Measurements from ENCODE around the gene BPIFB6. TPM values are rescaled to one million over a fixed set of nuclear protein-coding genes. Genes with fewer than 3 reads are reported as not detected.

Gene BPIFB6
- total RNA-seq, 2 experiments from 2014 or later, result not detected

DNA sequence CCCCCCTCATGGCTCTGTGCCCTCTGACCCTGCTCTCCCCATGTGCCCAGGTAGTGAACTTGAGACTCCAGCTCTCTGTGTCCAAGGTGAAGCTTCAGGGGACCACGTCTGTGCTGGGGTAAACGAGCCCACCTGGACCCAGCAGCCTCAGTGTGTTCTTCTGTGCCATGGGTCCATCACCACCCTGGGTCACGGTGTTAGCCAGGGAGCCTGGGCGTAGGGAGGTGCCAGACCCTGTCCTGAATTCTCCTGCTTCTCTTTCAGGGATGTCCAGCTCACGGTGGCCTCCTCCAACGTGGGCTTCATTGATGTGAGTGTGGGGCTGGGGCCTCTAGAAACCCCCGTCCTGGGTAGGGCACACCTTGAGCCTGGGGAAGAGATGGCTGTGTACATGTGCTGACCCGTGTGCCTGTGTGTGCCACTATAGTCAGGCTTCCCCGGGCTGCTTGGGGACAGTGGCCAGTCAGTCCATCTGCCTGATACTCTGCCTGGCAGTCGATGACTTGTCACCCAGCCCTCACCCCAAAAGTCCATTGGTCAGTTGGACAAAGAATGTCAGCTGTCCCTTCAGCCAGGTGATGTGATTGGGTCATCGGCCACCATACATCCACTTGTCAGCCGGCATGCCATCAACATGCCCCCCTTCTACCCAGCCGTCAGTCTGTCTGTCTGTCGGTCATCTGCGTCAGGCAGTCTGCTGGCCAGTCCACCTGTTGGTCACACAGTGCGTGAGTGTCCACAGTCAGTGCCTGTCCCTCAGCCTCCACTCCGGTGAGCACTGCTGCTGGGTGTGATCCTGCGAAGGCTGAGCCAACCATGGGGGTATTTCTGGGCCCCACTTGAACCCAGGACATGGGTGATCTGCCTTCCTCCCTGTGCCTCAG, 10.9 kb upstream of the BPIFB6 start:
- Mint-ChIP-seq H3K4me3 (no peak overlapping the region), H3K4me1 (ENCODE audit: low read depth) (no peaks in the 10 kb centered on the region), H3K36me3 (ENCODE audit: low read depth) (no peaks in the 10 kb centered on the region), H3K27ac (no peak overlapping the region), H3K27me3 (ENCODE audit: low read depth) (no peaks in the 10 kb centered on the region), H3K9me3 (ENCODE audit: insufficient read depth) (no peaks in the 10 kb centered on the region)
- ChIA-PET CTCF (interaction anchor here (1.8 kb wide), 1 partner anchor 75 kb away, joined by 5 read pairs; no protein-coding TSS in a partner anchor), POLR2A (no interaction called here)
- no peak for ATAC-seq
- DNase-seq, result no peak

GRCh38 chr20:33021879-33022278, 9.6 kb upstream of the BPIFB6 start:
- no peak for ATAC-seq
- POLR2A ChIA-PET, result no interaction called here

GRCh38 chr20:33022289-33022688, 9.2 kb upstream of the BPIFB6 start:
- no peaks in the 10 kb centered on the region for H3K4me1 Mint-ChIP-seq (ENCODE audit: low read depth)
- no peaks in the 10 kb centered on the region for H3K9me3 Mint-ChIP-seq (ENCODE audit: insufficient read depth)
- H3K27me3 Mint-ChIP-seq (ENCODE audit: low read depth), result no peaks in the 10 kb centered on the region
- no peaks in the 10 kb centered on the region for H3K36me3 Mint-ChIP-seq (ENCODE audit: low read depth)
- CTCF ChIA-PET, result no interaction called here
- POLR2A ChIA-PET, result no interaction called here
- H3K27ac Mint-ChIP-seq, result no peak overlapping the region
- no peak overlapping the region for H3K4me3 Mint-ChIP-seq
- DNase-seq, result no peak
- ATAC-seq, result no peak

More at GRCh38 chr20:33021879-33022278, 9.6 kb upstream of the BPIFB6 start:
- Mint-ChIP-seq H3K9me3 (ENCODE audit: insufficient read depth) (no peaks in the 10 kb centered on the region), H3K27ac (no peak overlapping the region), H3K27me3 (ENCODE audit: low read depth) (no peaks in the 10 kb centered on the region), H3K4me1 (ENCODE audit: low read depth) (no peaks in the 10 kb centered on the region), H3K36me3 (ENCODE audit: low read depth) (no peaks in the 10 kb centered on the region), H3K4me3 (no peak overlapping the region)
- DNase-seq, result no peak
- CTCF ChIA-PET, result no interaction called here

DNA sequence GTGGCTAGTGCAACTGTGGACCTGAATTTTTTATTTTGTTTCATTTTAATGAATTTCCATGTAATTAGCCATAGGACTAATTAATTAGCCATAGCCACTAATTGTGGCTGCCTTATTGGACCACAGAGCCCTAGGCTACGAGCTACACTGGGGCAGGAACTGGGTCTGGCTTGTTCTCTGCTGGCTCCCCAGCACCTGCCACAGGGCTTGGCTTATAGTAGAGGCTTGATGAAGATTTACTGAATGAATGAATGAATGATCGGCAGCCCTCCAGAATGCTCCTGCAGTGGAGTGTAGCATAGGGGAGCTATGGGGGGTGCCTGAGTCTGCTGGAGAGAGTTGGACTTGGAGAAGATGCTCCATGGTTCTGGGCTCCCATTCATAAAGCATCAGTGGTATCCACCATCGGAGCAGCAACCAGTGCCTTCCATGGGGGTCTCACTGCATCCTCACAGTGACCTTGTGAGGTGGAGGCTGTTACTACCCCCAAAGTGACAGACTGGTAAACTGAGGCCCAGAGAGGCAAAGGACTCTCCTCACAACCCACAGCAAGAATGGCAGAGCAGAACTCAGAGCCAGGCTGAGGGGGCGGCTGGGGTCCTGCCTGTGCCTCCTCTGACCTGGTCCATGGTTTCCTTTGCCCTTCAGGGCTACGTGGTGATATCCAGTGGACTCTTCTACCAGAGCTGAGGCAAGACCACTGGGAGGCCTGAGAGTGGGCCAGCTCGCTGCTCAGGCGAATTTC, 8.6 kb upstream of the BPIFB6 start:
- CTCF ChIA-PET, result no interaction called here
- POLR2A ChIA-PET, result no interaction called here
- Mint-ChIP-seq H3K27ac (no peak overlapping the region), H3K27me3 (ENCODE audit: low read depth) (no peaks in the 10 kb centered on the region), H3K4me1 (ENCODE audit: low read depth) (no peaks in the 10 kb centered on the region), H3K36me3 (ENCODE audit: low read depth) (no peaks in the 10 kb centered on the region), H3K9me3 (ENCODE audit: insufficient read depth) (no peaks in the 10 kb centered on the region), H3K4me3 (no peak overlapping the region)
- DNase-seq (no peak), ATAC-seq (no peak)

DNA sequence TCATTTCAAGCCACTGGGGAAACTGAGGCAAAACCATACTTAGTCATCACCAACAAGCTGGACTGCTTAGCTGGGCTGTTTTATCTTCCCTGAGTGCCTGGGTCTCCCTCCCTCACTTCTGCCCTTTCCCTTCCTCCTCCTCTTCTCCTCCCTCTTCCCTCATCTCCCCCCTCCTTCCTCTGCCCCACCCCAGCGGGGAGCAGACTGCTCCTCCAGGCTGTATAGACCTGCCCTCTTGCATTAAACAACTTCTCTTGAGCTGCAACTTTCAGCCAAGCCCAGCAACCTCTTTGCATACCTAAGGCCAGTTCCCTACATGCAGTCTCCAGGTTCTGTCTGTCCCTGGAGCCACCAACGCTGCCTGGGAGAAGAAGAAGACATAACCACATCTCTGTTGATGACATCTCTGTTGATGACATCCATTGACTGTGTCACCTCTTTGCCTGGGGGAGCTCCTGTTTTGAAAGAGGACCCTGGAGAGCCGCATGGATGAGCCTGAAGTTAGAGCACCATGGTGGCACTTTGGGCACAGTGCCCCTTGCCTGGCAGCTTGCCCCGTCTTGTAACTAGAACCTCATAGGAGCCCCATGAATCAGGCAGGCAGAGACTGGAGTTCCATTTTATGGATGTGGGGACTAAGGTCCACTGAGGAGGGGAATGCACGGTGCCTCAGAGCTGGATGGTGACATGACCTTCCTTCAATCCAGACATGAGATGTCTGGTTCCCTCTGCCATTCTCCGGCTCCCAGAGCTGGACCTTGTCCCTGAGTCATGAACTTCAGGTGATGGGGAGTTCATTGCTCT, 7.8 kb upstream of the BPIFB6 start:
- no peaks in the 10 kb centered on the region for H3K9me3 Mint-ChIP-seq (ENCODE audit: insufficient read depth)
- DNase-seq, result no peak
- H3K27me3 Mint-ChIP-seq (ENCODE audit: low read depth), result no peaks in the 10 kb centered on the region
- ChIA-PET CTCF (no interaction called here), POLR2A (no interaction called here)
- no peak overlapping the region for H3K27ac Mint-ChIP-seq
- no peak for ATAC-seq
- no peak overlapping the region for H3K4me3 Mint-ChIP-seq
- no peaks in the 10 kb centered on the region for H3K36me3 Mint-ChIP-seq (ENCODE audit: low read depth)
- no peaks in the 10 kb centered on the region for H3K4me1 Mint-ChIP-seq (ENCODE audit: low read depth)

DNA sequence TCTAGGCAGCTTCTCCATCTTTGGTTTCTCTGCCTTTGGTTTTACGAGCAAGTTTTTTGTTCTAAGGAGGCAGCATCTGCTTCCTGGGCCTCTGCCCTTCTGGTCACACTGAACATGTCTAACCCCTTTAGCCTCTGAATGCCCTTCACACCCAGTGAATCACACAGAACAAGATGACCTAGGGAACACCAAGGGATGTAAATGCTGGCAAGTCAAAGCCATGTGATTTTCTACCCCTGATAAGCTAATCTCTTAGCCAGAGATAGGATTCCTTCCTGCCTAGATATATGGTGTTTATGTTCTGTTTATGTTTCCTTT, 7.2 kb upstream of the BPIFB6 start:
- CTCF ChIA-PET, result no interaction called here

DNA sequence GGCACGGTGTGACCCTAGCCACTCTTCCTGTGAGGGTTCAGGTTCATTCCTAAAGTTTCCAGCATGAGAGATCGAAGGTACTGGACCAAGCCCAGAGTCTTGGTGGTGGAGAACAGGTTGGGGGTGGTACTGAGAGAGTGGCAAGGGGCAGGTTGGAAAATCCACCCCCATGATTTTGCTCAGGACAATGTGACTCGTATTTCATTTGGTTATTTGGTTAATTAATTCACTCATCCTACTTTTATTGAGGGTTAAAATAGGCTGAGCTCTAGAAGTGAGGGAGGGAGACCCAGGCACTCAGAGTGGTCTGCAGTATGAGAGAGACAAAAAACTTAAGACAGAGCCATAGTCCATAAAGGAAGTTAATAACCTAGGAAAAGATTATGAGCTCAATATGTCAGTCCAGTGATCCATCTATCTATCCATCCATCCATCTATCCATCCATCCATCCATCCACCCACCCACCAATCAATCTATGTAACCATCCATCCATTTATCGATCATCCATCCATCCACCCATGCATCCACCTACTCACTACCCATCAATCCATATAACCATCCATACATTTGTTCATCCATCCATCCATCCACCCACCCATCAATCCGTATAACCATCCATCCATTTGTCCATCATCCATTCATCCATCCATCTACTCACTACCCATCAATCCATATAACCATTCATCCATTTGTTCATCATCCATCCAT, 6.7 kb upstream of the BPIFB6 start:
- ChIA-PET POLR2A (no interaction called here), CTCF (no interaction called here)
- Mint-ChIP-seq H3K4me1 (ENCODE audit: low read depth) (no peaks in the 10 kb centered on the region), H3K4me3 (no peak overlapping the region), H3K9me3 (ENCODE audit: insufficient read depth) (no peaks in the 10 kb centered on the region), H3K36me3 (ENCODE audit: low read depth) (no peaks in the 10 kb centered on the region), H3K27ac (no peak overlapping the region), H3K27me3 (ENCODE audit: low read depth) (no peaks in the 10 kb centered on the region)
- no peak for ATAC-seq
- no peak for DNase-seq

More for the DNA sequence above, 7.2 kb upstream of the BPIFB6 start:
- no peaks in the 10 kb centered on the region for H3K9me3 Mint-ChIP-seq (ENCODE audit: insufficient read depth)
- H3K4me3 Mint-ChIP-seq, result no peak overlapping the region
- no peaks in the 10 kb centered on the region for H3K36me3 Mint-ChIP-seq (ENCODE audit: low read depth)
- ATAC-seq (no peak), DNase-seq (no peak)
- H3K27ac Mint-ChIP-seq, result no peak overlapping the region
- POLR2A ChIA-PET, result no interaction called here
- H3K27me3 Mint-ChIP-seq (ENCODE audit: low read depth), result no peaks in the 10 kb centered on the region
- no peaks in the 10 kb centered on the region for H3K4me1 Mint-ChIP-seq (ENCODE audit: low read depth)

GRCh38 chr20:33025318-33025876, 6.1 kb upstream of the BPIFB6 start:
- Mint-ChIP-seq H3K27ac (no peak overlapping the region), H3K27me3 (ENCODE audit: low read depth) (no peaks in the 10 kb centered on the region), H3K4me3 (no peak overlapping the region), H3K4me1 (ENCODE audit: low read depth) (no peaks in the 10 kb centered on the region), H3K36me3 (ENCODE audit: low read depth) (no peaks in the 10 kb centered on the region), H3K9me3 (ENCODE audit: insufficient read depth) (no peaks in the 10 kb centered on the region)
- ChIA-PET CTCF (no interaction called here), POLR2A (no interaction called here)
- DNase-seq, result no peak
- no peak for ATAC-seq

GRCh38 chr20:33026072-33026778, 5.2 kb upstream of the BPIFB6 start:
- H3K9me3 Mint-ChIP-seq (ENCODE audit: insufficient read depth), result no peaks in the 10 kb centered on the region
- H3K27ac Mint-ChIP-seq, result no peak overlapping the region
- ChIA-PET POLR2A (no interaction called here), CTCF (no interaction called here)
- H3K27me3 Mint-ChIP-seq (ENCODE audit: low read depth), result no peaks in the 10 kb centered on the region
- no peak overlapping the region for H3K4me3 Mint-ChIP-seq
- ATAC-seq, result no peak
- H3K36me3 Mint-ChIP-seq (ENCODE audit: low read depth), result no peaks in the 10 kb centered on the region
- no peak for DNase-seq
- no peaks in the 10 kb centered on the region for H3K4me1 Mint-ChIP-seq (ENCODE audit: low read depth)

DNA sequence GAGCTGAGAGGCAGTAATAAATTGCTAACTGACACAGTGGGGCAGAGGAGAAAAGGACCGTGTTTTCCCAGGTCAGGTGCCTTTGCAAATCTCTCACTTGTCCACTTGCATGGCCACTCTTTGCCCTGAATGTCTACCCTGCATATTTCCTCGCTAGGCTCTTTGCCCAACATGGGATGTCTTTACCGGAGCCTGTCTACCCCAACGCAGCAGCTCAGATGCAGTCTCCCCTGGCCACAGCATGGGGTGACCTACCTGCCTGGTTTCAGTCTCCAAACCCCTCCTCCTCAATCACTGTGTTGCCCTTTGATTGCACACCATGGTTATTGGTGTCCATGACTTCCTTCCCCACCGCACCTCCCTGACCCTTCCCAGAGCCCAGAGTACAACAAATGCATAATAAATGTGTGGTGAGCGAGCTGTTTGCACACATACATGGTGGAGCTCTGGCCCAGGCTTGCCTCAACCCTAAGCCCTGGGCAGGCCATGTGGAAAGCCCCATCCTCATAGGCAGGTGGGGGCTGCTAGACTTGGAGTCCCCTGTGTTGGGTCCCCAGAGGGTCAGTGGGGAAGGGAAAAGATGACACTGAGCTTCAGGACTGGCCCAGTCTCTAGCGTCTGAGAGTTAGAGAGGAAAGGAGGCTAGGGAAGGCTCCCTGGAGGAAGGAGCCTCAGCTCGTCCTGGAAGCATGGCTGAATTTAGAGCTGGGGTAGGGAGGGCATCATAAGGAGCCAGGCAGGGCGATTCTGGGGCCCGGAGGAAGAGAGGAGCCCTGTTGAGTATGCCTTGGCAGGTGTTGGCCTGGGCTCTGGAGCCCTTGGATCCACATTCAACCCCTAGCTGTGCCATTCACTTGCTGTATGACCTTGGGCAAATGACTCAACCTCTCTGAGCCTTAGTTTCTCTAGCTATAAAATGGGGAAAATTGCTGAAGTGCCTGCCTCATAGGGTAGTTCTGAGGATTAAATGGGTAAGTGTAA, 4.4 kb upstream of the BPIFB6 start:
- ChIA-PET CTCF (no interaction called here), POLR2A (no interaction called here)
- Mint-ChIP-seq H3K36me3 (ENCODE audit: low read depth) (no peaks in the 10 kb centered on the region), H3K4me3 (no peak overlapping the region), H3K27ac (no peak overlapping the region), H3K4me1 (ENCODE audit: low read depth) (no peaks in the 10 kb centered on the region), H3K9me3 (ENCODE audit: insufficient read depth) (no peaks in the 10 kb centered on the region), H3K27me3 (ENCODE audit: low read depth) (no peaks in the 10 kb centered on the region)
- DNase-seq (no peak), ATAC-seq (no peak)

Measured in activated CD8-positive, alpha-beta T cell treated with anti-CD3 and anti-CD28 coated beads, Interleukin-2, amount 10 ng/mL, durations not matched to agents 7 days and 5 days (primary cell).